Large intestine (tissue), 3 donors: Measurements from ENCODE around the gene CACNB1. TPM values are rescaled to one million over a fixed set of nuclear protein-coding genes. Genes with fewer than 3 reads are reported as not detected.

ENCODE experiments used
- DNase-seq, 2 donors: peaks; one replicate each; pipeline versions ENCODE4 v3.0.0 to v3.0.0-alpha.2; 2013
- H3K27ac ChIP-seq: one replicate; pipeline ENCODE4 v1.5.1; 2013; ENCODE audit warnings: low read length
- H3K27me3 ChIP-seq: 2 replicates; pipeline ENCODE4 v1.6.1; 2013; ENCODE audit warnings: low read length; ENCODE audit not compliant: control insufficient read depth, insufficient read depth
- H3K36me3 ChIP-seq: 2 replicates; pipeline ENCODE4 v1.6.1; 2013; ENCODE audit warnings: low read length; ENCODE audit not compliant: control insufficient read depth, insufficient read depth
- H3K4me1 ChIP-seq: one replicate; pipeline ENCODE4 v1.6.1; 2013; ENCODE audit warnings: low read length; ENCODE audit not compliant: control insufficient read depth, insufficient read depth
- H3K4me3 ChIP-seq: one replicate; pipeline ENCODE4 v1.5.1; 2013; ENCODE audit warnings: low read length
- H3K9me3 ChIP-seq: one replicate; pipeline ENCODE4 v1.6.1; 2013; ENCODE audit warnings: mild to moderate bottlenecking, low read depth, low read length, moderate library complexity; ENCODE audit not compliant: control insufficient read depth
- WGBS: methylation state at CpG from one replicate; pipeline ENCODE4 v1.1.5; 2013; ENCODE audit warnings: low lambda C conversion rate; ENCODE audit not compliant: insufficient coverage; 5-methylcytosine and 5-hydroxymethylcytosine counted together
- polyA plus RNA-seq: library from polyadenylated mRNA; unstranded; fragments of 120-200 nt; gene quantifications from one replicate; pipeline ENCODE4 v1.2.1, GENCODE V29; 2013

Gene CACNB1
- polyA plus RNA-seq, 1 donor, result 5.5 TPM

- Histone ChIP-seq H3K36me3 (no peaks in the 10 kb centered on the region), H3K27ac (no peak overlapping the region), H3K27me3 (peaks cover 36% of the 10 kb centered on the region), H3K4me3 (peak overlapping the region; percentile 70), H3K4me1 (peaks cover 5% of the 10 kb centered on the region), H3K9me3 (no peaks in the 10 kb centered on the region)
- peak in 1 of 2 donors; percentile 32 for DNase-seq
- 3% methylated on average over 4 of the region's 25 CpGs for WGBS
These were observed 45.3 kb downstream of the CACNB1 start for GRCh38 chr17:39151943-39152818.

GRCh38 chr17:39151150-39151942 is 46.1 kb downstream of the CACNB1 start, which contains the start of gene PLXDC1:
TSS of gene PLXDC1 (minus strand) at chr17:39151637. CDS start at chr17:39151437, 200 bp downstream.
- peak in 1 of 2 donors; percentile 31 for DNase-seq
- Histone ChIP-seq H3K27ac (no peak within 1 kb of the TSS), H3K9me3 (no peaks in the 10 kb centered on the region), H3K4me1 (peaks cover 5% of the 10 kb centered on the region), H3K4me3 (peak within 1 kb of the TSS; percentile 70), H3K36me3 (no peaks in the 10 kb centered on the region), H3K27me3 (peaks cover 34% of the 10 kb centered on the region)
- no CpG with 5 or more reads among the region's 68 CpGs for WGBS

DNA sequence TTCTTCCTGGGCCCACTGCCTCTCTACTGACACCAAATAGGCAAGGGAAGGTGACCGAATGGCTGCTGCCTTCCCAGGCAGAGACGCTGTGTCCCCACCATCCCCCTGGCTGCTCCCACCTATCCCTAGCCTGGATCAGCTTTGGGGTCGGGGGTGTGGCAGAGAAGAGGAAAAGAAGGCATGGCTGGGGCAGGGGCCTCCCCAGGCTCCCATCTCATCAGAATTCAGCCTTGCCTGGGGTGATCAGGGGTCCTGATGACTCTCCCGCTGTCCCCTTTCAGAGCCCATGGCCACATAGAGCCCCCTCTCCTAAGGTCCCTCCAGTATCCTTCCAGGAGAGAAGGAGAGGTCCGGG is 46.7 kb downstream of the CACNB1 start:
- Histone ChIP-seq H3K36me3 (no peaks in the 10 kb centered on the region), H3K27me3 (peaks cover 34% of the 10 kb centered on the region), H3K27ac (no peak overlapping the region), H3K4me3 (no peak overlapping the region), H3K9me3 (no peaks in the 10 kb centered on the region), H3K4me1 (peaks cover 5% of the 10 kb centered on the region)
- no peak for DNase-seq
- no CpG with 5 or more reads among the region's 5 CpGs for WGBS

GRCh38 chr17:39150104-39150634 is 47.3 kb downstream of the CACNB1 start:
- peaks cover 34% of the 10 kb centered on the region for H3K27me3 ChIP-seq
- no peak overlapping the region for H3K4me3 ChIP-seq
- H3K36me3 ChIP-seq, result no peaks in the 10 kb centered on the region
- DNase-seq, result no peak
- no peak overlapping the region for H3K27ac ChIP-seq
- no peaks in the 10 kb centered on the region for H3K9me3 ChIP-seq
- no CpG with 5 or more reads among the region's 5 CpGs for WGBS
- peaks cover 5% of the 10 kb centered on the region for H3K4me1 ChIP-seq

GRCh38 chr17:39147221-39148185 is 50.0 kb downstream of the CACNB1 start:
- H3K27me3 ChIP-seq, result peaks cover 34% of the 10 kb centered on the region
- no peak overlapping the region for H3K4me3 ChIP-seq
- DNase-seq, result no peak
- H3K4me1 ChIP-seq, result peaks cover 2% of the 10 kb centered on the region
- no CpG with 5 or more reads among the region's 13 CpGs for WGBS
- no peak overlapping the region for H3K27ac ChIP-seq
- no peaks in the 10 kb centered on the region for H3K36me3 ChIP-seq
- no peaks in the 10 kb centered on the region for H3K9me3 ChIP-seq

DNA sequence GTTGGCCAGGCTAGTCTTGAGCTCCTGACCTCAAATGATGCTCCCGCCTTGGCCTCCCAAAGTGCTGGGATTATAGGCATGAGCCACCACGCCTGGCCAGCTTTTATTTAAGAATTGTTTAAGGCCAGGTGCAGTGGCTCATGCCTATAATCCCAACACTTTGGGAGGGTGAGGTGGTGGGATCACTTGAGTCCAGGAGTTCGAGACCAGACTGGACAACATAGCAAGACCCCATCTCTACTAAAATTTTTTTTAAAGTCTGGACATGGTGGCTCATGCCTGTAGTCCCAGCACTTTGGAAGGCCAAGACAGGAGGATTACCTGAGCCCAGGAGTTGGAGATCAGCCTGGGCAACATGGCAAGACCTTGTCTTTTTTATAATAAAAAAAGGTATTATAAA is 51.2 kb downstream of the CACNB1 start:
- no peaks in the 10 kb centered on the region for H3K9me3 ChIP-seq
- H3K27ac ChIP-seq, result no peak overlapping the region
- H3K27me3 ChIP-seq, result peaks cover 30% of the 10 kb centered on the region
- H3K4me1 ChIP-seq, result no peaks in the 10 kb centered on the region
- H3K36me3 ChIP-seq, result no peaks in the 10 kb centered on the region
- WGBS, result 100% methylated on average over 1 of the region's 3 CpGs
- no peak for DNase-seq
- H3K4me3 ChIP-seq, result no peak overlapping the region

DNA sequence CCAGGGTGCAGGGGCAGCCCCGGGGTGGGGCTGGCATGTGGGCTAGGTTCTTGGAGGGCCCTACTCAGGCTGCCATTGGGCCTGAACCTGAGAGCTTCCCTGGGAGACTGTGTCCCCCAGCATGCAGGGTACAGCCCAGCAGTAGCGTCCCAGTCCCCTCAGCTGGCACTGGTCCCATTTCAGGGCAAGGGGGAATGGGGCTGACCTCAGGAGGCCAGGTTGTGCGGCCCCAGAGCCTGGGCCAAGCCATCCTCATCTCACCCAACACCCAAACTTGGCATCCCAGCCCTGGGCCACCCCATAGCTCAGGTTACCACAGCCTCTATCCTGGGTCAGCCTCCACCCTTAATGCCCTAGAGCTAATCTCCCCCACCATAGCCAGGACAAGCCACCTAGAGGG is 52.3 kb downstream of the CACNB1 start:
- Histone ChIP-seq H3K27ac (no peak overlapping the region), H3K27me3 (peaks cover 19% of the 10 kb centered on the region), H3K4me3 (no peak overlapping the region), H3K36me3 (no peaks in the 10 kb centered on the region), H3K4me1 (no peaks in the 10 kb centered on the region), H3K9me3 (no peaks in the 10 kb centered on the region)
- no CpG with 5 or more reads among the region's 3 CpGs for WGBS
- no peak for DNase-seq

DNA sequence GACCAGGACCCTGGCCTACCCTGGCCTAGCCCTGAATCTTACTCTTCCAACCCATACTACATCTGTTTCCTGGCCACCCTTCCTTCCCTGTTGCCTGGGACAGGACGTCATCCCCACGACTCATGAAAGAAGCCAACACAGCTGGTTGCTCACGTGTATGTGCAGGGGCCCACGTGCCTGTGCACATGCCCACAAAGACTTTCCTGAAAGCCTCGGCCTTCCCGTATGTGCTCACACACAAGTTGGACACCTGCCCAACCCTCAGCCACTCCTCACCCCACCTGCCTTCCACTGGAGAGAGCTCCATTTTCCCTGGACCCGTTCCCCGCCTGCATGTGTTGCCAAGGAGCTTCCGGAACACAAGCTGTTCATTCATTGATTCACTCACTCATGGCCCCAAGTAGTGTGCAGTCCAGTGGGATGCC is 53.0 kb downstream of the CACNB1 start:
- H3K36me3 ChIP-seq, result no peaks in the 10 kb centered on the region
- H3K4me3 ChIP-seq, result no peak overlapping the region
- no CpG with 5 or more reads among the region's 9 CpGs for WGBS
- peak in 1 of 2 donors; percentile 44 for DNase-seq
- H3K27me3 ChIP-seq, result peaks cover 12% of the 10 kb centered on the region
- H3K4me1 ChIP-seq, result no peaks in the 10 kb centered on the region
- no peak overlapping the region for H3K27ac ChIP-seq
- no peaks in the 10 kb centered on the region for H3K9me3 ChIP-seq

- WGBS, result no CpG with 5 or more reads among the region's 7 CpGs
- no peak for DNase-seq
- no peaks in the 10 kb centered on the region for H3K9me3 ChIP-seq
- no peaks in the 10 kb centered on the region for H3K36me3 ChIP-seq
- no peaks in the 10 kb centered on the region for H3K4me1 ChIP-seq
- no peak overlapping the region for H3K27ac ChIP-seq
- peaks cover 5% of the 10 kb centered on the region for H3K27me3 ChIP-seq
- no peak overlapping the region for H3K4me3 ChIP-seq
These were observed 53.8 kb downstream of the CACNB1 start for GRCh38 chr17:39143552-39144093.
